Measurements from ENCODE around the gene DNAJC3.

Gene DNAJC3

GRCh38 chr13:95652821-95653220 lies 24.1 kb upstream of the DNAJC3 start:
- H3K4me2 ChIP-seq (ENCODE audit: low read length) = no peak overlapping the region
- no peaks in the 10 kb centered on the region for H3K79me2 ChIP-seq (ENCODE audit: control insufficient read depth, low read length)
- peaks cover 4% of the 10 kb centered on the region; the same call in 1 of the 2 replicates for H3K27me3 ChIP-seq (ENCODE audit: control insufficient read depth, low read length)
- no peak overlapping the region for H3K27ac ChIP-seq (ENCODE audit: low read depth, low read length)
- H3K4me3 ChIP-seq (ENCODE audit: low read length) = no peak overlapping the region
- no peaks in the 10 kb centered on the region for H4K20me1 ChIP-seq (ENCODE audit: control insufficient read depth, insufficient read depth, low read depth, low read length)
- no peaks in the 10 kb centered on the region for H3K9me2 ChIP-seq (replicated peaks; ENCODE audit: control insufficient read depth, low read length)
- H3F3A ChIP-seq (ENCODE audit: control insufficient read depth, insufficient read depth) = no peaks in the 10 kb centered on the region
- no peak for TF ChIP-seq CTCF (IDR thresholded peaks at IDR 0.05; ENCODE audit: low read depth, low read length, poor library complexity, severe bottlenecking)
- TF ChIP-seq EZH2phosphoT487 (IDR thresholded peaks at IDR 0.05; ENCODE audit: borderline replicate concordance, low read length) = no peak
- H3K36me3 ChIP-seq (ENCODE audit: control insufficient read depth, low read length) = no peaks in the 10 kb centered on the region
- H3K4me1 ChIP-seq (ENCODE audit: control insufficient read depth, low read length) = no peaks in the 10 kb centered on the region
- H3K9me3 ChIP-seq (ENCODE audit: control insufficient read depth, insufficient read depth, low read length) = no peaks in the 10 kb centered on the region

DNA sequence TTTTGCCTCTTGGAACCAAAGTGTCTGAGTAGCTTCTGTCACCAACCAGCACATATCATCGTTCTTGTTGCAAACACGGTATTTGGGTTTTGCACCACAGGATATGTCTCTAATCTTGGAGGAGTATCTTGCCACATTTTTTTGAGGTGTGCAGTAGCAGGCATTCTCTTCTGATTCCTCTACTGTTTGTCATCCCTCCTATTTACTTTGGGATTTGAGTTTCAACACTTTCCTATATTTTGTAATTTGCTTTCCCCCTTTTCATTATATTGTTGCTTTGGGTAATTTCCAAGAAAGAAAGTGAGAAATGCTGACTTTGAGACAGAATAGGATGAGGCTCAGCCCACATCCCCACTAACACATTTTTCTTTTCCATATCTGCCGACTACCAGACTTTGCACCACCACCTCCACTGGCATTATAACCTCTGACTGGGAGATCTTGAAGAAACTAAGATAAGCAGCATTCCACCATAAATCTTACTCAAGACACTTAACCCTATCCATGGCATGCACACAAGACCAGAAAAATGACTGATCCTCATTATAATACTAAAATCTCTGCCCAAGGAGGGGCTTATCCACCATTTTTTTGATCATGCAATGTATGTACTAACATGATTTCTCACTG lies 20.4 kb upstream of the DNAJC3 start:
- no peak for TF ChIP-seq CTCF (IDR thresholded peaks at IDR 0.05; ENCODE audit: low read depth, low read length, poor library complexity, severe bottlenecking)
- TF ChIP-seq EZH2phosphoT487 (IDR thresholded peaks at IDR 0.05; ENCODE audit: borderline replicate concordance, low read length) = no peak
- Histone ChIP-seq H4K20me1 (ENCODE audit: control insufficient read depth, insufficient read depth, low read depth, low read length) (no peaks in the 10 kb centered on the region), H3K9me3 (ENCODE audit: control insufficient read depth, insufficient read depth, low read length) (no peaks in the 10 kb centered on the region), H3K4me2 (ENCODE audit: low read length) (no peak overlapping the region), H3K27me3 (ENCODE audit: control insufficient read depth, low read length) (peaks cover 4% of the 10 kb centered on the region; the same call in 1 of the 2 replicates), H3K4me1 (ENCODE audit: control insufficient read depth, low read length) (no peaks in the 10 kb centered on the region), H3K27ac (ENCODE audit: low read depth, low read length) (no peak overlapping the region), H3K36me3 (ENCODE audit: control insufficient read depth, low read length) (no peaks in the 10 kb centered on the region), H3K9me2 (replicated peaks; ENCODE audit: control insufficient read depth, low read length) (no peaks in the 10 kb centered on the region), H3K79me2 (ENCODE audit: control insufficient read depth, low read length) (no peaks in the 10 kb centered on the region), H3K4me3 (ENCODE audit: low read length) (no peak overlapping the region), H3F3A (ENCODE audit: control insufficient read depth, insufficient read depth) (no peaks in the 10 kb centered on the region)

DNA sequence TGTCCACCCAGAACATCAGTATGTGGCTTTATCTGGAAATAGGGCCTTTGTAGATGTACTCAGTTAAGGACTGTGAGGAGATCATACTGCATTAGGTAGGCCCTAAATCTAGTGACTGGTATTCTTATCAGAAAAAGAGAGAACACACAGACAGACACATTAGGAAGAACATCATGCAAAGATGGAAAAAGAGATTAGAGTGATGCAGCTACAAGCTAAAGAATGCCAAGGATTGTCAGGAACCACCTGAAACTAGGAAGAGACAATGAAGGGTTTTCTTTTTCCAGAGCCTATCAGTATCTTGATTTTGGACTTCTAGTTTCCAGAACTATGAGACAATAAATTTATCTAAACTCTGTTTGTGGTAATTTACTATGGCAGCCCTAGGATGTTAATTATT lies 17.4 kb upstream of the DNAJC3 start:
- H3K27ac ChIP-seq (ENCODE audit: low read depth, low read length) = no peak overlapping the region
- H3K4me1 ChIP-seq (ENCODE audit: control insufficient read depth, low read length) = no peaks in the 10 kb centered on the region
- no peaks in the 10 kb centered on the region for H3F3A ChIP-seq (ENCODE audit: control insufficient read depth, insufficient read depth)
- H3K27me3 ChIP-seq (ENCODE audit: control insufficient read depth, low read length) = 0 out of 2 replicates have a peak, but pooled peaks cover 2% of the 10 kb centered on the region
- H3K79me2 ChIP-seq (ENCODE audit: control insufficient read depth, low read length) = no peaks in the 10 kb centered on the region
- H4K20me1 ChIP-seq (ENCODE audit: control insufficient read depth, insufficient read depth, low read depth, low read length) = no peaks in the 10 kb centered on the region
- TF ChIP-seq CTCF (IDR thresholded peaks at IDR 0.05; ENCODE audit: low read depth, low read length, poor library complexity, severe bottlenecking) (no peak), EZH2phosphoT487 (IDR thresholded peaks at IDR 0.05; ENCODE audit: borderline replicate concordance, low read length) (no peak)
- H3K9me2 ChIP-seq (replicated peaks; ENCODE audit: control insufficient read depth, low read length) = no peaks in the 10 kb centered on the region
- no peaks in the 10 kb centered on the region for H3K36me3 ChIP-seq (ENCODE audit: control insufficient read depth, low read length)
- H3K9me3 ChIP-seq (ENCODE audit: control insufficient read depth, insufficient read depth, low read length) = no peaks in the 10 kb centered on the region
- no peak overlapping the region for H3K4me3 ChIP-seq (ENCODE audit: low read length)
- no peak overlapping the region for H3K4me2 ChIP-seq (ENCODE audit: low read length)

All from DOHH2 (cell line).